GM21526 (cell line): Measurements from ENCODE around the gene NOX5.

Source experiments
- ATAC-seq: cut with Tn5 transposase; IDR thresholded peaks from one replicate; pipeline ENCODE4 v1.9.1; 2021; ENCODE audit warnings: moderate library complexity; ENCODE audit not compliant: unreplicated experiment, low FRiP score

NOX5 gene

GRCh38 chr15:69015591-69015990 lies 1.1 kb downstream of the NOX5 start:
- ATAC-seq = no peak

GRCh38 chr15:69016021-69016595 lies 1.6 kb downstream of the NOX5 start:
- no peak for ATAC-seq

- no peak for ATAC-seq
Observed at GRCh38 chr15:69017978-69018377, 3.5 kb downstream of the NOX5 start.

- ATAC-seq = no peak
Observed at GRCh38 chr15:69018951-69019350, 4.5 kb downstream of the NOX5 start.

- ATAC-seq = no peak
Observed at GRCh38 chr15:69021895-69022294, 7.4 kb downstream of the NOX5 start.

- ATAC-seq = no peak
Observed at GRCh38 chr15:69025320-69025719, 10.8 kb downstream of the NOX5 start.

GRCh38 chr15:69026355-69026754 lies 11.9 kb downstream of the NOX5 start:
- no peak for ATAC-seq

- ATAC-seq = no peak
Observed at GRCh38 chr15:69027976-69028518, 13.6 kb downstream of the NOX5 start.

- ATAC-seq = no peak
Observed at GRCh38 chr15:69031013-69032001, 16.8 kb downstream of the NOX5 start.

- ATAC-seq = no peak
Observed at GRCh38 chr15:69032031-69032430, 17.5 kb downstream of the NOX5 start.

GRCh38 chr15:69032703-69033373 lies 18.3 kb downstream of the NOX5 start:
- no peak for ATAC-seq

GRCh38 chr15:69034352-69034751 lies 19.9 kb downstream of the NOX5 start:
- no peak for ATAC-seq

GRCh38 chr15:69035205-69035917 lies 20.9 kb downstream of the NOX5 start:
- ATAC-seq = no peak

- no peak for ATAC-seq
Observed at GRCh38 chr15:69035918-69036258, 21.4 kb downstream of the NOX5 start.

GRCh38 chr15:69036826-69037225 lies 22.3 kb downstream of the NOX5 start:
- no peak for ATAC-seq

- no peak for ATAC-seq
Observed at GRCh38 chr15:69037482-69037881, 23.0 kb downstream of the NOX5 start.

GRCh38 chr15:69037977-69038376 lies 23.5 kb downstream of the NOX5 start:
- no peak for ATAC-seq

GRCh38 chr15:69038508-69038907 lies 24.0 kb downstream of the NOX5 start:
- ATAC-seq = no peak

- no peak for ATAC-seq
Observed at GRCh38 chr15:69039516-69040225, 25.2 kb downstream of the NOX5 start.

- no peak for ATAC-seq
Observed at GRCh38 chr15:69042531-69042930, 28.0 kb downstream of the NOX5 start.
